Thoracic aorta (tissue), 2 donors: ENCODE data around the gene FUBP3. TPM values are rescaled to one million over a fixed set of nuclear protein-coding genes. Genes with fewer than 3 reads are reported as not detected.

Experiments
- ATAC-seq: fragments of 150-250 bp; one replicate; pipeline ENCODE4 v1.8.0; 2017; ENCODE audit warnings: low read depth; ENCODE audit not compliant: insufficient number of reproducible peaks, low FRiP score
- DNase-seq: peaks from one replicate; pipeline ENCODE4 v3.0.0-alpha.2; 2020; ENCODE audit warnings: low spot score
- H3K27ac ChIP-seq, 2 donors: fragments of 200-600 bp; sonication (generic); 1 replicate in 1 of 2; 2 replicates in 1 of 2; pipeline ENCODE4 v1.5.1; 2016; ENCODE audit warnings: mild to moderate bottlenecking in 2 of 2, moderate library complexity in 2 of 2
- H3K27me3 ChIP-seq: fragments of 200-600 bp; sonication (generic); replicated peaks from 2 replicates; pipeline ENCODE4 v1.6.0; 2016; ENCODE audit warnings: mild to moderate bottlenecking; ENCODE audit not compliant: insufficient read depth
- H3K36me3 ChIP-seq: fragments of 200-600 bp; sonication (generic); one replicate; pipeline ENCODE4 v1.5.1; 2016
- H3K4me1 ChIP-seq, 2 donors: fragments of 200-600 bp; sonication (generic); 1 replicate in 1 of 2; 2 replicates in 1 of 2; pipeline versions ENCODE4 v1.5.1 to v1.6.0; 2016; ENCODE audit warnings: low read depth in 2 of 2, mild to moderate bottlenecking in 1 of 2; ENCODE audit not compliant: control insufficient read depth in 1 of 2
- H3K4me3 ChIP-seq: fragments of 200-600 bp; sonication (generic); 2 replicates; pipeline ENCODE4 v1.5.1; 2016; ENCODE audit warnings: mild to moderate bottlenecking
- H3K9me3 ChIP-seq: fragments of 200-600 bp; sonication (generic); 2 replicates; pipeline ENCODE4 v1.5.1; 2016
- CTCF ChIP-seq: fragments of 200-600 bp; sonication (generic); IDR thresholded peaks from one replicate; pipeline ENCODE4 v1.5.1; 2019; ENCODE audit warnings: antibody characterized with exemption
- total RNA-seq, 2 donors: library from RNA; depleted of rRNA; stranded (reverse); fragments of >200 nt; gene quantifications; one replicate each; pipeline versions ENCODE4 v1.1.0 to v1.2.3, GENCODE V29; 2016

FUBP3 gene
- total RNA-seq, 2 donors from 2014 or later, result 62.9 to 127 TPM

- H3K4me1 ChIP-seq, result peaks cover 42 to 73% of the 10 kb centered on the region in 2 donors
- no peak for TF ChIP-seq CTCF
- ATAC-seq (no peak), DNase-seq (no peak)
- peak overlapping the region; percentile 43 for H3K4me3 ChIP-seq
- no peaks in the 10 kb centered on the region for H3K9me3 ChIP-seq
- no peak overlapping the region for H3K27ac ChIP-seq
- peaks cover 20% of the 10 kb centered on the region for H3K27me3 ChIP-seq
- no peaks in the 10 kb centered on the region for H3K36me3 ChIP-seq
Observed at GRCh38 chr9:130663258-130663976, 84.0 kb downstream of the FUBP3 start.

GRCh38 chr9:130663977-130664250, 84.5 kb downstream of the FUBP3 start:
- no peak for TF ChIP-seq CTCF
- DNase-seq (no peak), ATAC-seq (no peak)
- peak overlapping the region; percentile 43 for H3K4me3 ChIP-seq
- no peaks in the 10 kb centered on the region for H3K36me3 ChIP-seq
- no peak overlapping the region for H3K27ac ChIP-seq
- no peaks in the 10 kb centered on the region for H3K9me3 ChIP-seq
- H3K4me1 ChIP-seq, result peaks cover 42 to 73% of the 10 kb centered on the region in 2 donors
- peaks cover 20% of the 10 kb centered on the region for H3K27me3 ChIP-seq

- DNase-seq (no peak), ATAC-seq (no peak)
- Histone ChIP-seq H3K27ac (peak within 1 kb of the TSS in 1 of 2 donors; percentile 38), H3K9me3 (no peaks in the 10 kb centered on the region), H3K27me3 (peaks cover 20% of the 10 kb centered on the region), H3K4me3 (peak within 1 kb of the TSS; percentile 43), H3K4me1 (peaks cover 42 to 72% of the 10 kb centered on the region in 2 donors), H3K36me3 (no peaks in the 10 kb centered on the region)
- TF ChIP-seq CTCF, result no peak
Observed at GRCh38 chr9:130664251-130665028, 85.1 kb downstream of the FUBP3 start, which contains the start of gene PRDM12. Gene PRDM12 (plus strand): TSS chr9:130664594. CDS start chr9:130664654, 60 bp downstream.

GRCh38 chr9:130665029-130665430, 85.7 kb downstream of the FUBP3 start:
- peak overlapping the region; percentile 43 for H3K4me3 ChIP-seq
- peaks cover 42 to 66% of the 10 kb centered on the region in 2 donors for H3K4me1 ChIP-seq
- DNase-seq, result no peak
- H3K27me3 ChIP-seq, result peaks cover 20% of the 10 kb centered on the region
- H3K36me3 ChIP-seq, result no peaks in the 10 kb centered on the region
- TF ChIP-seq CTCF, result no peak
- no peak overlapping the region for H3K27ac ChIP-seq
- no peak for ATAC-seq
- H3K9me3 ChIP-seq, result no peaks in the 10 kb centered on the region
